HG03342 (cell line): ENCODE data around the gene SLC7A10.

Experiments used
- ATAC-seq: cut with Tn5 transposase; IDR thresholded peaks from one replicate; pipeline ENCODE4 v1.9.1; 2021; ENCODE audit warnings: mild to moderate bottlenecking, moderate library complexity; ENCODE audit not compliant: unreplicated experiment

SLC7A10 gene

DNA sequence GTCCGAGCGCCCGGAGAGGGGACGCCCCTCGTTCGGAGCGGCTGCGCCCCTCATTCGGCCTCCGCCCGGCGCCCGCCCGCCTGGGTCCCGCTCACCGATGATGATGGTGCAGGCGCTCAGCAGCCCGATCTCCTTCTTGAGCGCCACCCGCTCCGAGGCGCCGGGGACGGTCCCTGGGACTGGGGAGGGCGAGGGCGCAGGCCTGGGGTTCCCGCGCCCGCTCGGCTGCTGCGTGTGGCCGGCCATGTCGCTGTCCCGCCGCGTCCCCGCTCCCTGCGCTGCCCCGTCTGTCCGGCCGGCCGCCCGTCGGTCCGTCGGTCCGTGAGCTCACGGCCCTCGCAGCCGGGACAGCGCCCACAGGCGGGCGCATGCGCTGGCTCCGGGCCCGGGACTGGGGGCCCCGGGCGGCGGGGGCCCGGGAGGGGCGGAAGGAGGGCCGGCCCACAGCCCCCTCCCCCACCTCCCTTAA is at the start of gene SLC7A10:
Gene SLC7A10, minus strand, starts transcription at position 393 of the 469 bp plus-strand sequence. Its CDS starts 147 bp downstream, at position 246.
- no peak for ATAC-seq

DNA sequence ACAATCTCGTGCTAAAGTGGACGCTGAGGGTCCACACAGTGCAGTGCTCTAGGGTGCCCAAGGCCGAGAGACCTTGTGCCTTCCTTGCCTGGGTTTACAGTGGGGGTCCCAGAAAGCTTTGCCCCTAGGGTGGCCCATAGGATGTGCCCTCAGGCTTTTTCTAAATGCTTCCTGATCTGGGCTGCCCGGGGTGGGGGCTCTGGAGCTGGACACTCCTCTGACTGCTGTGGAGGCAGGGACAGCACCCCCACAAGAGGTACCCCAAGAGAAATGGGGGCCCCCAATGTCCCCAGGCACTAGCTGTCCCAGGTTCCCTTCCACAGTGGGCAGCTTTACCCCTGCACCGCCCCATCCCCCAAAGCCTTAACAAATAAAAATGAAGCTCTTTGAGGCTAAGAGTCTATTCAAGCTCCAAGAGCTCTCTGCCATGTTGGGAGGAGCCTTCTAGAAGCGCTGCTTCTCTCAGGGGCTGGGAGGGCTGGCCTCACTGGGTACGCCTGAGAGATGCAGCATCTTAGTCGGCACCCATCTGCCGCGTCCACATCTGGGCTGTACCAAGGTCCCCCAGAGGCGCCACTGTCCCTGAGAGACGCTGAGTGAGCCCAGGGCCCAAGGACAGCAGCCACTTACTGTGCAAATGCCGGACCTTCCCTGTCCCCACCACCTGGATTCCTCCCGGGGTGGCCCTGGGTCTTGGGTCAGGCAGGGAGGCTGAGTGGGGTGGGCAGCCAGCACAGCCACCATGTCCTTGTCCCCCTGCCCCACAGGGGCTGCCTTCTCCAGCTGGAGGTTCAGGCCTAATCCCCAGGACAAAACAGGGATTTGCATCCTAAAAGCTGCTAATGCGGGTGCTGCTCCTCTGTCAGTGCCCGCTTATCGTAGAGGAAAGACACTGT is 49.3 kb upstream of the SLC7A10 start:
- ATAC-seq, result no peak

DNA sequence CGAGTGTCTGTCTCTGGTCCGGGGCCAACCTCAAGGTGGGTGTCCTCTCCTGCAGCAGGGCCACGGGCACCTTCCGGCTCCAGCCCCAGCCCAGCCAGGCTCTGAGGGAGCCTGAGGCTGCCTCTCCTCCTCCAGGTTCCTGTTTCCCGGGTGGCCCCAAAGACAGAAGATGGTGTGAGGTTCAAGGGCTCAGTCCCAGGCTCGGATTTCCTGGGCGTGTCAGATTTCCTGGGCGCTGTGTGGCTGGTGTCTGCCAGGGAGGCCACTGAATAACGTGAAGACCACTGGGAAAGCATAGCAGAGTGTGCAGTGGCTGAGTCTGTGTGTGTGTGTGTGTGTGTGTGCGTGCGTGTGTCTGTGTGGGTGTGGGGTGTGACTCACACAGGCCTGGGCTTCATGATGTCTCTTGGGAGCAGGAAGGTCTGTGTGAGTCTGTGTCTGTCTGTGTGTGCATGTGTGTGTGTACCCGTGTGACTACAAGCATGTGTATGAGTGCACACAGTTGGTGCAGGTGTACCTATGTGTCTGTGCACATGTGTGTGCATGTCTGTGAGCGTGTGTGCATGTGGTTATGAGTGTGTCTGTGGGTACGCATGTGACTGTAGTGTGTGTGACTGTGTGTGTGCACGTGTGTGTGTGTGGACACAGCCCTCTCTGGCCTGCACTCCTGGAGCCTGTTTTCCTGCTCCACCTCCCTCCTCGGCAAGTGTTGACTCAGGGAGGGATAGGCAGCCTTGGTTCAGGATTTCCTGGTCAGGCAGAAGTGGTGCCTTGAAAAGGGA is 48.4 kb upstream of the SLC7A10 start:
- ATAC-seq, result no peak

- ATAC-seq, result no peak
Observed at GRCh38 chr19:33273065-33273736, 47.6 kb upstream of the SLC7A10 start.

GRCh38 chr19:33271246-33272021 is 45.8 kb upstream of the SLC7A10 start:
- ATAC-seq, result no peak

DNA sequence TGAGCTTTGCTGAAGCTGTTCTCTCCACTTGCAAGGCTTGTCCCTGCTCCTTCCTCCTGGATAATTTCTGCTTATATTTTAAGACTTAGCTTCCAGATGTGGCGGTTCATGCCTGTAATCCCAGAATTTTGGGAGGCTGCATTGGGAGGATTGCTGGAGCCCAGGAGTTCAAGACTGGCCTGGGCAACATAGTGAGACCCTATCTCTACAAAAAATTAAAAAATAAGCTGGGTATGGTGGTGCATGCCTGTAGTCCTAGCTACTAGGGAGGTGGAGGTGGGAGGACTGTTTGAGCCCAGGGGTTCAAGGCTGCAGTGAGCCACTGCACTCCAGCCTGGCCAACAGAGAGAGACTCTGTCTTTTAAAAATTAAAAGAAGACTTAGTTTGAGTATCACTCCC is 45.1 kb upstream of the SLC7A10 start:
- ATAC-seq, result no peak

DNA sequence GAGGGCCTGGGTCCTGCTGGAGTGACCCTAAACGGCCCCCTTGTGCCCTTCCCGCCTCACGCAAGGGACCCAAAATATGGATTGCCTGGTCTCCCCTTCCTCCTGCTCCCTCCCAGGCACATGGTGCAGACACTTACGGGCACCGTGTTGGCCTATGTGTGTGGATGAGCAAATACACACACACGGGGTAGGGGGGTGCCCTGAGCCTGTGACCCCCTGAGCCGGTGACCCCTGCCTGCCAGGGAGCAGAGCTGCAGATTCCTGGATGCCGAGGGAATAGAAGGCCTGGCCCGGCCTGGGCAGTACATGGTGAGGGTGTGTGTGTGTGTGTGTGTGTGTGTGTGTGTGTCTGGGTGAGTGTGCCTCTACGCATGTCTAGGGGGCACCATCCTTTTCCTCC is 43.4 kb upstream of the SLC7A10 start:
- no peak for ATAC-seq

- ATAC-seq, result no peak
Observed at GRCh38 chr19:33268162-33268991, 42.7 kb upstream of the SLC7A10 start.

GRCh38 chr19:33267706-33268105 is 42.1 kb upstream of the SLC7A10 start:
- no peak for ATAC-seq

GRCh38 chr19:33266974-33267484 is 41.4 kb upstream of the SLC7A10 start:
- ATAC-seq, result no peak

- ATAC-seq, result no peak
Observed at GRCh38 chr19:33264881-33265445, 39.3 kb upstream of the SLC7A10 start.

GRCh38 chr19:33263325-33264023 is 37.8 kb upstream of the SLC7A10 start:
- no peak for ATAC-seq

DNA sequence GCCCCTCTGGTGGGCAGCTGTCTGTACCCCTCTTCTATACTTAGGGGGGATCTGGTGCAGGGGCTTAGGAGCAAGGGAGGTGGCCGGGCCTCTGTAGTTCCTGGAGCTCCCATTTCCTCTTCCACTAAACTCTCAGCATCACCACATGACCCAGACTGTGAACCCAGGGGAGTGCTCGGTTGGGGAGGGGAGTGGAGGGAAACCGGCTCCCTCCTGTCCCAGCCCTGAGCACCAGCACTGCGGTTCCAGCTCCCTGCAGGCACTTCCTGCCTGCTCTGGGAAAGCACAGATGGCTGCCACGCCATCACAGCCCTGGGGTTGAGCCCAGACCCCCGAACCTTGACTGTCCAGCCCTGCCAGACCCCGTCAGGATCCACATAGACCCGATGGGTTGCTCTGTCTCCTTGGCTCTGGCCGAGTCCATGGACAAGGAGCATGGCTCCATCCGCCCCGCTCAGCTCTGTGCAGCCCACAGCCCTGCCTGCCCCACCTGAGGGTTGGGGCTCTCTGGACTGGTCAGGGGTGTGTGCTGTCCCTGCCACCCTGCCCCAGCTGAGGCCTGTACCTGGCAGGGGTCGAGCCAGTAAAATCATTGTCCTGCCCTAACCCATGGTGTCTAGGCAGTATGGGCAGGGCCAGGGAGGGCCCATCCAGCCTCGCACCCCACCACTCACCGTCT is 36.0 kb upstream of the SLC7A10 start:
- no peak for ATAC-seq

DNA sequence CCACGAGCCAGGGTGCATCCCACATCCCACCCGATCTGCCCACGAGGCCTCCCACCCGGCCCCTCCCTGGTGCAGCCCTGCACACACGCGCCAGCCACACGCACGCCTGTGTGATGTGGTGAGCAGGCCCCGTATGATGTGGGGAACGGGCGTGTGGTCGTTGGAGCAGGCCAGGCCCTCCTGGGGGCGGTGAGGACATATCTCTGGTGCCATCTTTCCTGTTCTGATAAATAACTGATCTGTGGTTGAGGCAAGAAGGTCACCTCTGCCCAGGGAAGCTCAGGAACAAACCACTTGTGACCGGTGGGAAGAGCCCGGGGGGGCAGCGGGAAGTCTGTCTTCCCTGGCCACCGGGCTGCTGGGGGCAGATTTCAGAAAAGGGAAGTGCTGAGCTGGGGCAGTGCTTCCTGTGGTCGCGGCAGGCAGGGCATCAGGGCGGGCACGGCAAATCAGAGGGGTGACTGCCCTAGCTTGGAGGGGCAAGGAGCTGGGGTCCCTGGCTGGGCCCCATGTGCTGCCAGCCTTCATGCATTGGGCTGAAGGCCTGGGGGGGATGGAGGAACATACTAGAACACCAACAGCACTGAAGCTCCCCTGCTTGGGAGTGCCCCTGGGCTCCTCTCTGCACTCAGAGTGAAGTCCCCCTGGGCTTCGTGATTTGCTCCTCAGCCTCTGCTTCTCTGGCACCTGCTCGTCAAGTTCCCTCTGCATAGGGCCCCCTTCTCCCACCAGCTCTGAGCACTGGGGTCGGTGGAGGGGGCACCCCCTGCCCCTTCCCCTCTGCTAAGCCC is 35.2 kb upstream of the SLC7A10 start:
- no peak for ATAC-seq

- no peak for ATAC-seq
Observed at GRCh38 chr19:33259539-33259938, 33.9 kb upstream of the SLC7A10 start.

GRCh38 chr19:33257828-33258227 is 32.2 kb upstream of the SLC7A10 start:
- no peak for ATAC-seq

DNA sequence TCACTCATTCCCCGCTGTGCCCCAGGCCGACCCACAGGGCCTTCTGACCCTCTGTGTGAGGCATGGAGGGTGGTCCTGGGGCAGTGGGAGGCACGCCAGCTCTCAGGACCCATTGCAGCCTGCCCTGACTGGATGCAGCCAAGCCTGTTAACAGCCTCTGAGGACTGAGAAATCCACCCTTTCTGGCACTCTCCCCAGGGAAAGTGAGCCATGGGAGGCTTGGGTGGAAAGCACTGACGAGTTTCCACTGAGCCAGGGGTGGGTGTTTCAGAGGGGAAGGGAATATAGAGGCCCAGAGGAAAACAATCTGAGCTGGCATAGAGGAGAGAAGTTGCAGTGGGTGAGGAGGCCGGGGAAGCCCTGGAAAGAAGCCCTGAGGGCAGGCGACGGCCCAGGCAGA is 30.6 kb upstream of the SLC7A10 start:
- ATAC-seq, result no peak
